Stimulated activated CD8-positive, alpha-beta memory T cell treated with anti-CD3 and anti-CD28 coated beads, Interleukin-4, amount 100 ng/mL, for 1 hour (primary cell): ENCODE measurements around the gene SLC22A12.

Experiments
- DNase-seq, 2 donors: peaks; one replicate each; pipeline ENCODE4 v3.0.0-alpha.2; 2020; ENCODE audit warnings: low read depth in 2 of 2, low spot score in 1 of 2

SLC22A12 gene

DNA sequence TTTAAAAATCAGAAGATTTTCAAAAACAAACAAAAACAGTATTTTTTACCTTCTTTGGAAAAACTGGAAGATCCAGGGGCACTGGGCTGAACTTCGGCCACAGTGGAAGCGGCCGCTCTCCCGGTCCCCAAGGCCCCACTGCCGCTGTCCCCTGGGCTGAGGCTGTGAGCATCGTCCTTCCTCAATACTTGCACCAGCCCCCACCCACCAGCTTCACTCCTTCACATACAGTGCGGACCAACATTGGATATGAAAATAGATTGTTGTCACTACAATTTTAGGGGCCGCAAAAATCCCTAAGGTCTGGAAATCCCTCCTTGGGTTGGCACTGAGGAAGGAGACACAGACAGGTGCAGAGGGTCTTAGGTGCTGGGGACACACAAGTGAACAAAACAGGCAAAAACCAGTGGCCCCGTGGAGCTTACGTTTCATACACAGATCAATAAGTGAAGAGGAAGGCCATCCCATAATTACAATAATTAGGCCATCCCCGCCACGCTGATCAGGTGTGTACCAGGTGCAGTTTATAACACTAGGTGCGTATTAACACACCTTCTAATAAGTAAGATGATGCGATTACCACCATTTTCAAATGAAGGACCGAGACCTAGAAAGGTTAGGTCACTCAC is 28.2 kb upstream of the SLC22A12 start:
- no peak for DNase-seq

DNA sequence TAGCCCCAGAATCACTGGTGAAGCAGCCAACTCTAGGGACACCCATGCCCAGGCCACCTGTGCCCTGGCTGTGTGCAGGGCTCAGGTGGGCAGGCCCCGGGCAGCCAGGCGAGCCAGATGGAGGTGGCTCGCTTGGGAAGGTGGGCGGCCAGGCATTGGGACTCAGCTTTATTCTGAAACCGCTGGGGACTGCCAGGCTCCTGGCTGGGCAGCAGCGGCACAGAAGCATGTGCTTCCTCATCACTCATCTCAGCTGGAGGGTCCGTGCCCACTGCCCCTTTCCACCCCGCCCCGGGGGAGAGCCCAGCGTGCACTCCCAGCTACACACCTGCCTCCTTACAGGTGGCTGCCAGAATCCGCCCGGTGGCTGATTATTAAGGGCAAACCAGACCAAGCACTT is 27.1 kb upstream of the SLC22A12 start:
- no peak for DNase-seq

DNA sequence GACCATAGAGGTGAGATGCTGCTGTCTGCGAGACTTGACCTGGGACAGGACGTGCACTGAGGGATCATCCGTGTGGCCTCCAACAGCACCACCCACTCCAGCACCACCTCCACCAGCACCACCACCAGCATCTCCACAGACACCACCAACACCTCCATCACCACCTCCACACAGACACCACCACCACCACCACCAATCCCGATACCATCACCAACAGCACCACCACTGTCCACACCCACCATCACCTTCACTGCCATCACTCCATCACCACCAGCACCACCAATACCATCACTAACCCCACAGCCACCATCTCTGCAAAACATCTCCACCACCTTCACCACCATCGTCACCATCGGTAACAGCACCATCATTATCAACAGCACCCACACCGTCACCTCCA is 26.6 kb upstream of the SLC22A12 start:
- no peak for DNase-seq

DNA sequence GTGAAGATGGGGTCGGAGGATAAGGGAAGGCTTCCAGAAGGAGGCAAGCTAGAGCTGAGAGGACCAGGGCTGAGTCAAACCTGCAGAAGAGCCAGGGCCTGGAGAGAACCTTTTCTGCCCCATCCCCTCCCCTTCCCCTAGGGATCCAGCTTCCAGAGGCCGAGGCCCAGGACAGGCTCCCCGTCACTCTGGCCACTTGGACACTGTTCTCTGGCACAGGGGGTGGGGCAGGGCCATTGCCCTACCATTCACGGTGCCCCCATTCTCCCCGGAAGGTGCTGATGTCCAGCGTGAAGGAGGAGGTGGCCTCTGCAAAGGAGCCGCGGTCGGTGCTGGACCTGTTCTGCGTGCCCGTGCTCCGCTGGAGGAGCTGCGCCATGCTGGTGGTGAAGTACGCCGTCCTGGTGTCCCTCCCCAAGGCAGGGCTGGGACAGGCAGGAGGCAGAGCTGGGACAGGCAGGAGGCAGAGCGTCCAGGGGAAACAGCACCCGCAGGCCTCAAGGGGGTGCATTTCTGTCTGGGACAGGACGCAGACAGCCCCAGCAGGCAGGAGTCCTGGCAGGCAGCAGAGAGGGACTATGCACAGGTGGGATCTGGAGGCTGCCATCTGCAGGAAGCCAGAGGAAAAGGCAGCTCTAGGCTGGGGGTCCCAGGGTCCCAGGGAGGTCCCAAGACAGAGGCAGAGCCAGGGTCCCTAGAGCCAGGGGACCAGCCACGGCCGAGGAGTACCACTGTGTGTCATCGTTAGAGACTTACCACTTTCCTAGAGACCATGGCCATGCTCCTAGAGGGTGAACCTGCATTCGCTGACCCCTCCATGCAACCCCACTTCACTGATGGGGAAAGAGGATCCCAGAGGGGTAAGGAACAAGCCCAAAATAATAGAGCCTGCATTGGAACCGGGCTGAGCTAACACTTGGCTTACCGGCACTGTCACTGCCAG is 25.8 kb upstream of the SLC22A12 start:
- no peak for DNase-seq

DNA sequence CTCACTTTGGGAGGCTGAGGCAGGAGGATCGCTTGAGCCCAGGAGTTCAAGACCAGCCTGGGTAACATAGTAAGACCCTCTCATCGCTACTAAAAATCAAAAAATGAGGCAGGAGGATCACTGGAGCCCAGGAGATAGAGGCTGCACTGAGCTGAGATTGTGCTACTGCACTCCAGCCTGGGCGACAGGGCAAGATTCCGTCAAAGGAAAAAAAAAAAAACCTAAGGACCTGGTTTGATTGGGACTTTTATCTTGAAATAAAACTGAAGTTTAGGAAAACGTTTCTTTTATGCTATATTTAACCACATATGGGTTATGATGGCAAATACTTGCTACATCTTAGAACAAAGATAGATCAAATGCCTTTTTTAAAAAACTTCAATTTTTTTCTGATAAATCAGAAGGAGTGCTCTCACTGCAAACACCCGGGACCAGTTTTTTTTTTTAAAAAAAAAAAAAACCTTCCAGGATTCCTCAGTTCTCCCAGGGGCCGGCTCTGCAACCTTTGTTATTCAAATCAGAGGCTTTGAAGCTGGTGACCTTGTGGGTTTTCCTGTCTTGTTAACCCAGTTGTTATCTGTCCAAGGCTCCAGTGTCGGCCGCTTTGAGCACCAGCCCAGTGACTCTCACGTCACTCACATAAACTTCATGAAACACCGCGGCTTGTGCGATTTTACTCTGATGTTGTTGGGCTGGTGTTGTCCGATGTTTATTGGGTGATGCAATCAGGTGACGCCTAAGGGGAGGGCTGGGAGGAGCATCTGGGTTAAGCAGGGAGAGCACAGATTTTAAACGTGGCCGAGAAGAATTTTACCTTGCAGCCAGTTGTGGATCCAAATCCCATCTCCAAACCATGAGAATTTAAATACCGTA is 24.7 kb upstream of the SLC22A12 start:
- no peak for DNase-seq

DNA sequence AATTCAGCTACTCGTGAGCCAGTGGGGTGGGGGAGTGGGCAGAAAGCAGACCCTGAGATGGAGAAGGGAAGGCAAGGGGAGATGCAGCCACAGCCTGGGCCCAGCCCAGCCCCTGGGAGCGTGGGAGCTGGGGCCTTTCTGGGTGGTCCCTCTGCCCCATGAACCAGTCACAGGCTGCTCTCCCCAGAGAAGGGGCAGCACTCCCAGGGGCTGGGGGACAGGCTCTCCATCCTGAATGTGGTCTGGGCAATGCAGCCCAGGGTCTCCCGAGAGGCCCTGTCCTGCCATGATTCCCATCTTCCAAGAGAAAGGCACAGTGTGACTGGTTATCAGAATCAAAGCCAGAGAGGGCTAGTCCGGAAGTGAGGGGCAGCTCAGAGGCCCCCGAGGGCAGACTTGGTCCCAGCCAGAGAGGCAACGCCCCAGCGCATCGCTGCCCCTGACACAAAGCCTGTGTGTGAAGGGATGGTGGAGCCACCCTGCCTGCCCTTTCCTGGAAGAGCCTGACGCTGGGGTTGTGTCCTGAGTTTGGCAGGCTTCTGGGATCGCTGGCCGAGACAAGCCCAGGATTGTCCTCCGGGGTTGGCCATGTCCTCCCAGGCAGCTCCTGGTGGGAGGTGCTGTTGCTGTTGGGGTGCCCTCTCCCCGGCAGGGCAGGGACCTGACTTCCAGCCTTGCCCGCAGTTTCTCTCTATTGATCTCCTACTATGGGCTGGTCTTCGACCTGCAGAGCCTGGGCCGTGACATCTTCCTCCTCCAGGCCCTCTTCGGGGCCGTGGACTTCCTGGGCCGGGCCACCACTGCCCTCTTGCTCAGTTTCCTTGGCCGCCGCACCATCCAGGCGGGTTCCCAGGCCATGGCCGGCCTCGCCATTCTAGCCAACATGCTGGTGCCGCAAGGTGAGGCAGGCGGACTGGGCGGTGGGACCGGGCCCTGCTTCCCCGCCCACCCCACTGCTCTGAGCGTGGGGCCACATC is 23.8 kb upstream of the SLC22A12 start:
- DNase-seq: no peak

DNA sequence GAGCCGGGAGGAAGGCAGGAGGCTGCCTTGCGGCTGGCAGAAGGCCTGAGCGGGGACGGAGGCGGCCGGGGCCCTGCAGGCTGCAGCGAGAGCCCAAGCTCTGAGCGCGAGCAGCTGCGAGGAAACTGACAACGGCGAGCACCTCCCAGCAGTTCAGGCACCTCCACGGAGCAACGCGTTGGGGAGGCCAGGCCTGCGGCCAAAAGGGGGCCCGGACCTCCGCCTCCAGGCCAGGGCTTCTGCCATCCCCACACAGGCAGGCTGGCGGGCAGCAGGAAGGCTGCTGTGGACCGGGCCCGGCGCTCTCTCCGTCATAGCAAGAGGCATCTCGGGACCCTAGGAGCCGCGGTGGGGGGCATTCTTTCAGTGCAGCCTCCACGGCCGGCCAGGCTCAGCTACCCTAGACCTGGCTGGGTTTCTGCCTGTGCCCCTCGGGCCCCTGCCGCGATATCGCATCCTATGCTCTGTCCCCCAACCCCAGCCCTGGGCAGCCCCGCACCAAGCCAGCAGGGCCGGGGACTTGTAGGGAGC is 22.9 kb upstream of the SLC22A12 start:
- no peak for DNase-seq

DNA sequence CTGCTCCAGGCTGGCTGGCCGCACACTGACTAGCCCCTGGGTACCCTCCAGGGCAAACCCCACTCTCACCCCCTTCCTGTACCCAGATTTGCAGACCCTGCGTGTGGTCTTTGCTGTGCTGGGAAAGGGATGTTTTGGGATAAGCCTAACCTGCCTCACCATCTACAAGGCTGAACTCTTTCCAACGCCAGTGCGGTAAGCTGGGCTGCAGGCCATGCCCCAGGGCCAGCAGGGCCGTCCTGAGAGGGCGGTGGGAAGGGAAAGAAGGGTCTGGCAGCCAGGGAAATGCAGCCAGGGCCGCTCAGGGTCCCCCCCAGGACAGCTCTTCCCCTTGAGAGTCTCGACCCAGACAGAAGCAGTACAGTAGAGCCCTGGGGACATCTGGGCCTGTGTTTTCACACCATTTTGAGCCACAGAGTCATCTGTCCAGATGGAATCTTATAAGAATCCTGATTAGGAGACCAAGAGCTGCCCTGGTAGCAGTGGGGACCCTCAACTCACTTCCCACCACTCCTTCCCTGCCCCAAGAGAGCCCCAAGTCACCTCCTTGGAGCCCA is 22.4 kb upstream of the SLC22A12 start:
- DNase-seq: no peak

DNA sequence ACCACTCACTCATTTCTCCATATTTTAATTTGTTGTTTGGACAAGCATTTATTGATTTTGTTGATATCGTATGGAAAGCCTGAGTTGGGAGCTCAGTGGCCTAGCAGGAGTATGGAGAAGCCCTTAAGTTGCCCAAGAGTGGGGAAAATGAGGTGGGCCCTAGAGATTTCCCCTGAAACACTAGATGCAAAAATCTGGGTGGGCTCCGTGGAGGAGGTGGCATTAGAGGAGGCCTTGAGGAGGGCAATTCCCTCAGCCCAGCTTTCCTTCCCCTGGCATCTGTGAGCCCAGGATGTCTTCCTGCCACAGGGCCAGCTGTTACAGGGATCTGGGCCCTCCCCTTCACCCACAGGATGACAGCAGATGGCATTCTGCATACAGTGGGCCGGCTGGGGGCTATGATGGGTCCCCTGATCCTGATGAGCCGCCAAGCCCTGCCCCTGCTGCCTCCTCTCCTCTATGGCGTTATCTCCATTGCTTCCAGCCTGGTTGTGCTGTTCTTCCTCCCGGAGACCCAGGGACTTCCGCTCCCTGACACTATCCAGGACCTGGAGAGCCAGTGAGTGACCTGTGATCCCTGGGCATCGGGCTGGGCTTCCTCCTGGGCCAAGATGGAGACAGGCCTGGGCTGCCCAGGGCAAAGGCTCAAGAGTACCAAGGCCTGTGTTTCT is 21.6 kb upstream of the SLC22A12 start:
- DNase-seq: no peak

DNA sequence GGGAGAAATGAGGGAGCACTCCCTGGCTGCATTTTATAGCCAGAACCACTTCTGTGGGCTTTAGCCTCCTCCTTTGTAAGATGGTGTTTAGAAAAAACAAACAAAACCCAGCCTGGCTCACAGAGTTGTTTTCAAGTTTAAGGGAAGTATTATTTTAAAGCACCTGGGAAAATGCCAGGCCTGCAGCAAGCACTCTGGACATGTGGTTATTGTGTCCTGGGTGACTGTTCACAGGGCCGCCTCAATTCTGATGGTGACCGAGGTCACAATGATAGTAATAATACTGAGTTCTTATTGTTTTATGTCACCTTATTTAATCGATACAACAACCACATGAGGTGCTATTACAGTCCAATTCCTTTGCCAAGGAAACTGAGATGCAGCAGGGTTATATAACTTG is 20.7 kb upstream of the SLC22A12 start:
- no peak for DNase-seq

DNA sequence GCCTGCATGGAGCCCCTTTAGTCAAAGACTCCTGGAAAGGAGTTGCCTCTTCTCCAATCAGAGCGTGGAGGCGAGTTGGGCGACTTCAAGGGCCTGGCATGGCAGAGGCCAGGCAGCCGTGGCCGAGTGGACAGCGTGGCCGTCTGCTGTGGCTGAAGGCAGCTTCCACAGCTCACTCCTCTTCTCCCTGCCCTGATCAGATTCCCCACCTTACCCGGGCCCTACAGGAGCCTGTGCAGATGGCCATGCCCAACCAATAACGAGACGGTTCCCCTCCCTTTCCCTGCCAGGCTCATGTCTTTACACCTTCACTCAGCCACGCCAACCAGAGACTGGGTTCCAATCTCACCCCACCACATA is 20.0 kb upstream of the SLC22A12 start:
- DNase-seq: no peak

DNA sequence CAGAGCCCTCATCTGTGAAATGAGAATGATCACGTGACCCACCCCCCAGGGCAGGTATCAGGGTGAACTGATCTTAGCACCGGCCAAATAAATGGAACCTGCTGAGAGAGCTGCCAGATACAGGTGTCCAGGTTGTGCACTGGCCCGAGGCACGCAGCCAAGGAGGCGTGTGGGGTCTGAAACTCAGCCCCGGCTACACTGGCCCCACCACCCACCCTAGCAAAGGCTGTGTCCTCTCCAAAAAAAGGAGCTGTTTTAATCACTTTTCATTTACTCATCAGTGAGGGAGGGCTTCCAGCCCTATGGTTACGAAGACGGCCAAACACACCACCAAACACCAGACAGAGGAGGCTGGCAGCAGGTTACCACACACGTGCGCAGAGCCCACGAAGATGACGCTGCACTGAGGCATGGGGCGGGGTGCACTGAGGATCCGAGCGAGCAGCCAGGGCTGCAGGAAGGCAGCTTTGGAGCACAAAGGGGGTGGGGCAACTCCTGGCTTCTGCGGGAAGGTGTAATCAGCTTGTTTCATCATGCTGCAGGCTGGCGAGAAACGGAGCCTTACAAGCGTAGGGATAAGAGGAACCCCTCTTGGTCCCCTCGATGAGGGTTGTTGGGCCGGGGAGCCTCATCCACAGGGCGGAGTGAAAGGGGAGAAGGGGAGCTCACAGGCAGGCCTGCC is 19.5 kb upstream of the SLC22A12 start:
- no peak for DNase-seq

DNA sequence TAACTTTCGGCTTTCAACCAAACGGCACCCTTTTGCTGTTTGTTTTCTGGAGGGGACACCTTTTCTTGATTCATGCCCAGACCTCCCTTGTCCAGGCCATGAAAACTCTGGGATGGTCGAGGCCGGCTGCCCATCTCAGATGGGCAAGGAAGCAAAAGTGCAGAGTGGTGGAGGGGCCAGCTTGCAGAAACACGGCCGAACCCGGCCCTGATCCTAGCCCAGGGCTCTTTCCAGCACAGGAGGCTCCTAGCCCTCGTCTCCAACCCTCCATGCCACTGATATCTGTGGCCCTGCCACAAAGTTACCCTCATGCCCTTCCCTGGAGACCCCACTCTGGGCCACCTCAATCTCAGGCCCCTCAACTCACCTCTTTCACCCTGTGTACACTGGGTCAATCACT is 18.9 kb upstream of the SLC22A12 start:
- no peak for DNase-seq

DNA sequence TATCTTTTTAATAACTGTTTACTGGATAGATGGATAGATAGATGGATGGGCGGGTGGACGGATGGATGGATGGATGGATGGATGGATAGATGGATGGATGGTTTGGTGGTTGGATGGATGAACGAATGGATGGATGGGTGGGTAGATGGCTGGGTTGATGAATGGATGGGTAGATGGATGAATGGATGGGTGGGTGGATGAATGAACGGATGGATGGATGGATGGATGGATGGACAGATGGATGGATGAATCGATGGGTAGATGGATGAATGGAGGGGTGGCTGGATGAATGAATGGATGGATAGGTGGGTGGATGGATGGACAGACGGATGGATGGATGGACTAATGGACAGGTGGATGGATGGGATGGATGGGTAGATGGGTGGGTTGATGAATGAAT is 13.8 kb upstream of the SLC22A12 start:
- DNase-seq: no peak

DNA sequence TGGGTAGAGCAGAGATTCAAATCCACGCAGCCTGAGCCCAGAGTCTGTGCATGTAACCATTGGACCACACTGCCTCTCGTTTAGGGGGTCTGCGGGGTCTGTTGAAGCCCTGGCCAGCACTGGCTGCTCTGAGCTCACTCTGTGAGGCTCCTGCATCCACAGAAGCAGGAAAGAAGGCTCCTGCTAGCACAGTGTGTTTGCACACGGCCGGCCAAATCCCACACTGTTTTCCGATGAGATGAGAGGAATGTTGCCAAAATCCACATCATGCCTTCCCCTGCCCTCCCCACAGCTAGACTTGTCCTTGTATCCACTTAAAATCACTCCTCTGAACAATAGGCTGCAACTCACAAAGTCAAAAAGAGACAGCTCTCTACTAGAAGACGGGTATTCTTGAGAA is 10.6 kb upstream of the SLC22A12 start:
- DNase-seq: no peak

DNA sequence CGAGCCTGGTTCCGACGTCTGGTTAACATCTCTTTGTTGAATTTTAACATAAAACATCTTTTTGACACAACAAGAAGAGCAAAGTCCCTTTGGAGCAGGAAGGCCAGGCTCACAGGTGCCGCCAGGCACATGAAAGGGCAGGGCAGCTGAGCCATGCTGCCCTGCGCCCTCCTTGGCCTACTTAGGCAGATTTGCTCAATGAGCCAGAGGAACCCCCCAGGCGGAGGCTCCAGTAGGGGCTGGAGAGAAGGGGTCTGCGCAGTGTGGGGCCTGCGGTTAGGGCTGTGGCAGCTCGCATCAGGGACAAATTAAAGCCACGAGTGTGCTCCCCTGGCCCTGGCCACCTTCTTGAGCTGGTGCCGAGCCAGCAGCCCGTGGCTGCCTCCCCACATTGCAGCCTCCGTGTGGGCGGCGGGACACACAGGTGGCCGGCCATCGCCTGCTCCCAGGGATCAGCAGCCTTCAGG is 9.9 kb upstream of the SLC22A12 start:
- no peak for DNase-seq

DNA sequence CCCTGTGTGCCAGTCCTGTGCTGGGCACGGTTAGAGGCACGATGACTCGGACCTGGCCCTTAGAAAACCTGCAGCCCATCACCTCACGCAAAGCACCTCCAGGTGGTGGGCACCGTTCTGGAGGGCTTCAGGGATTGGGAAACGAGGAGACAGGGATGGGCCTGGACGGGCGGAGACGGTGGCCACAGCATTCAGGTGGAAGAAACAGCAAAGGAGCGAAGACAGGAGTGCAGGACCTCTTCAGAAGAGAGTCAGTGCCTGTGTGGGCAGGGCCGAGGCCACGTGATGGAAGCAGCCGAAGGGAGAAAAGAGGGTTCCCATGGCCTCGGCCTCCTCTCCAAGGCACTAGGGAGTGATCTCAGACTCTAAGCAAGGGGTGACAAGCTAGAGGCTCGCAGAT is 8.1 kb upstream of the SLC22A12 start:
- no peak for DNase-seq

DNA sequence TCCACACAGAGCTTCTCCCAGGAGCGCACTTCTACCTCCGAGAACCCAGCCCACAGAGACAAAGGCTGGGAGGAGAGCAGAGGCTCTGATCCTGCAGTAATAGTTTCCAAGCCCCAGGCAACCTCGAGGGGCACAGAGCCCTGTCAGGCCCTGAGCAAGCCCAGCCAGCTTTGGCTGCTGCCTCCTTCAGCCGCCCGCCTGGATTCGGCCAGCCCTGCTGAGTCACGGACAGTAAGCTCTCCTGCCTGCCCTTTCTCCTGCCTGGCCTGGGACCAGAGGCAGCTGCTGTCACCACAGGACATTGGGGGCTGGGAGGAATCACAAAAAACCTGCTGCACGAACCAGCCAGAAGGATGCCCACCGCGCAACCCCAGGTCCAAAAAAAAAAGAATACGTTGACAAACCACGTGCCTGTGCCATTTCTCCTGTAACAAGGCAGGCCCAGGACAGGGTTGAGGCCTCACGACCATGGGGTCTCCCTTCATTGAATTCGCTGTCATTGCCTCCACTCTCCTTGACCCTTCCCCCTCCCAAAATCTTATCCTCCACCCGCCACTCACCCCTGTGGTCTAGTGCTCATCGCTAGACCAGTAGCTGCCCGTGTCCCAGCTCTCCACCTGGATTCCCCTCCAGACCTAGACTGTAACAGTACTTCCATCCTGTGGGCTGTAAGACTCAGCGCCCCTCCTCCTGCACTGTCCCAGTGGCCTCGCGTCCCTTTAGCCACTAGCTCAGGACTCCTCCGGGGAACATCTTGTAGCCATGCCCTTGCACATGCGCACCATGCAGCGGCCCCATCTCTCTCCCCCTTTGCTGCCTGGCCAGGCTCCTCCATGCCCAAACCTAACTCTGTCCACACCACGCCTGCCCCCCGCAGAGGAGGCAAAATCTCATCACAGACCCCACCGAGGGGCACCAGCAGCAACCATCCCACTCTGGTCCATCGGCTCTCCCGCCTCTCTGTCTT is 7.4 kb upstream of the SLC22A12 start:
- DNase-seq: no peak
